ENCODE measurements around the gene SIGLEC5.

- TF ChIP-seq CTCF (conservative IDR thresholded peaks at IDR 0.05; ENCODE audit: low read depth, low read length): no peak
- no peak for TF ChIP-seq EZH2 (IDR thresholded peaks at IDR 0.05; ENCODE audit: low read length, unreplicated experiment)
- TF ChIP-seq EZH2phosphoT487 (IDR thresholded peaks at IDR 0.05; ENCODE audit: borderline replicate concordance, low read length): no peak
Observed at GRCh38 chr19:51626675-51627074, 3.5 kb downstream of the SIGLEC5 start.

Data from PC-3 (cell line).